HFFc6 (cell line): ENCODE measurements around the gene CCSER1. TPM values are rescaled to one million over a fixed set of nuclear protein-coding genes. Genes with fewer than 3 reads are reported as not detected.

ENCODE experiments used
- DNase-seq: peaks from one replicate; pipeline ENCODE4 v3.0.0-alpha.2; 2018
- H3K27ac Mint-ChIP-seq: 2 replicates; pipeline ENCODE4 v1.8.0; 2020; ENCODE audit warnings: mild to moderate bottlenecking, mixed read lengths
- H3K27me3 Mint-ChIP-seq: 2 replicates; pipeline ENCODE4 v1.8.0; 2021; ENCODE audit warnings: mild to moderate bottlenecking, moderate library complexity, mixed read lengths; ENCODE audit not compliant: insufficient read depth
- H3K36me3 Mint-ChIP-seq: 2 replicates; pipeline ENCODE4 v1.8.0; 2021; ENCODE audit warnings: low read depth, mixed read lengths
- H3K4me1 Mint-ChIP-seq: 2 replicates; pipeline ENCODE4 v1.8.0; 2020; ENCODE audit warnings: low read depth, mixed read lengths
- H3K4me3 Mint-ChIP-seq: 2 replicates; pipeline ENCODE4 v1.8.0; 2020; ENCODE audit warnings: mild to moderate bottlenecking, moderate library complexity, mixed read lengths
- H3K9me3 Mint-ChIP-seq: 2 replicates; pipeline ENCODE4 v1.8.0; 2020; ENCODE audit warnings: mild to moderate bottlenecking, mixed read lengths
- total RNA-seq, 6 experiments: library from RNA; stranded (reverse); fragmentation: NEBNext Ultra II Directional; extraction: Animal tissue kit (Norgen Biotek cat#: 25700); gene quantifications; 2 replicates in 1 of 6; 3 replicates in 5 of 6; pipeline ENCODE4 v1.2.3, GENCODE V29; 2021
- TF ChIP-seq, protein P1 (sequence below): fragments of 200-600 bp; sonication (generic); IDR thresholded peaks from 2 replicates; pipeline ENCODE4 v1.5.0; 2021; ENCODE audit warnings: antibody characterized with exemption, mild to moderate bottlenecking

Gene CCSER1
- total RNA-seq, 6 experiments from 2014 or later: not detected

DNA sequence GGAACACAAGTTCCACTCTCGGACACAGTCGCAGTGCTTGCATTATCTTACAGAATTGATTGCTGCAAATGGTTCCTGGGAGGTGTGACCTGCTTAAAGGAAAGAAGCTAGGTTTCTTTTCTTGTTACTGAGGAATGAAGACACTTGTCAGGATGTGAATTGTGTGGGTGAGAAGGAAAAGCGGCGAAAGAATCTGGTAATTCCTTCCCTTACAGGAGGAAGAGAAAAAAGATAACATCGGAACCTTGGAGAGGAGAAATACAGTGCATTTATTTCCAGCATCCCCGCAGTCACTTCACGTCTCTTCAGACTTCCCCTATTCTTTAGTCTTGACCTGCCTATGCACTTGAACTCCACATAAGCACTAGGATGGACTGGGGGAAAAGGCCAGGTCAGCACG lies 389 bp upstream of the CCSER1 start:
- Mint-ChIP-seq H3K4me1 (no peaks in the 10 kb centered on the region), H3K9me3 (peaks cover 13% of the 10 kb centered on the region), H3K27ac (no peak overlapping the region), H3K36me3 (no peaks in the 10 kb centered on the region), H3K4me3 (no peak overlapping the region), H3K27me3 (peaks cover 2% of the 10 kb centered on the region; the same call in 1 of the 2 replicates)
- TF ChIP-seq, protein P1, sequence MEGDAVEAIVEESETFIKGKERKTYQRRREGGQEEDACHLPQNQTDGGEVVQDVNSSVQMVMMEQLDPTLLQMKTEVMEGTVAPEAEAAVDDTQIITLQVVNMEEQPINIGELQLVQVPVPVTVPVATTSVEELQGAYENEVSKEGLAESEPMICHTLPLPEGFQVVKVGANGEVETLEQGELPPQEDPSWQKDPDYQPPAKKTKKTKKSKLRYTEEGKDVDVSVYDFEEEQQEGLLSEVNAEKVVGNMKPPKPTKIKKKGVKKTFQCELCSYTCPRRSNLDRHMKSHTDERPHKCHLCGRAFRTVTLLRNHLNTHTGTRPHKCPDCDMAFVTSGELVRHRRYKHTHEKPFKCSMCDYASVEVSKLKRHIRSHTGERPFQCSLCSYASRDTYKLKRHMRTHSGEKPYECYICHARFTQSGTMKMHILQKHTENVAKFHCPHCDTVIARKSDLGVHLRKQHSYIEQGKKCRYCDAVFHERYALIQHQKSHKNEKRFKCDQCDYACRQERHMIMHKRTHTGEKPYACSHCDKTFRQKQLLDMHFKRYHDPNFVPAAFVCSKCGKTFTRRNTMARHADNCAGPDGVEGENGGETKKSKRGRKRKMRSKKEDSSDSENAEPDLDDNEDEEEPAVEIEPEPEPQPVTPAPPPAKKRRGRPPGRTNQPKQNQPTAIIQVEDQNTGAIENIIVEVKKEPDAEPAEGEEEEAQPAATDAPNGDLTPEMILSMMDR: no peak
- no peak for DNase-seq

DNA sequence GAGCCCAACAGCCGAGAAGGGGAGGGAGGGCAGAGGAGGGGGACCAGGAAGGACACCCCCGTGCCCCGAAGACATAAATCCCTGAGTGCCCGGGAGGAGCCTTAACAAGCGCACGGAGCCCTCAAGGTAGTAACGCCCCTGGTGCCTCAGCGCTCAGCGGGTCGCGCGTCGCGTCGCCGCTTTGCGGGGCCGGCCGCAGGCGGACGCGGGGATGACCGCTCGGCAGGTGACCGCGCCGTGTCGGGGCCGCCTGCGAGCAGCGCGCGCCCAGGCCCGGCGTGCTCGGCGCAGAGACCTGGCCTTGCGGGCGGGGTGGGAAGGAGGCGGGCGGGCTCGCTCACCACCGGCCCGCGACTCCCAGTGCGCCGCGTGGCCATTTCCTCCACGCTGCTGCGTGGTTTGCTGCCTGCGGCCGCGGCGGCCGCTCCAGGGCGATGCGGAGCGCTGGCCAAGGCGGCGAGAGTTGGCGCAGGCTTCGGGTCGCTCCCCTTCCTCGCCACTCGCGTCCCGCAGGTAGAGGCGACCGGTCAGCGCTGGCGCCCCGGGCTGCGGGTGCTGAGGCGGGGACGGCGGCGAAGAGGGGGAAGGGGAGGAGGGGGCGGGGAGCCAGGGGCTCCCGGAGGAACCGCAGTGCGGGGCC lies 632 bp downstream of the CCSER1 start:
- H3K4me1 Mint-ChIP-seq: no peaks in the 10 kb centered on the region
- TF ChIP-seq, protein P1: no peak
- H3K27me3 Mint-ChIP-seq: peaks cover 2% of the 10 kb centered on the region; the same call in 1 of the 2 replicates
- H3K27ac Mint-ChIP-seq: no peak overlapping the region
- H3K4me3 Mint-ChIP-seq: no peak overlapping the region
- no peaks in the 10 kb centered on the region for H3K36me3 Mint-ChIP-seq
- no peak for DNase-seq
- peaks cover 13% of the 10 kb centered on the region for H3K9me3 Mint-ChIP-seq

DNA sequence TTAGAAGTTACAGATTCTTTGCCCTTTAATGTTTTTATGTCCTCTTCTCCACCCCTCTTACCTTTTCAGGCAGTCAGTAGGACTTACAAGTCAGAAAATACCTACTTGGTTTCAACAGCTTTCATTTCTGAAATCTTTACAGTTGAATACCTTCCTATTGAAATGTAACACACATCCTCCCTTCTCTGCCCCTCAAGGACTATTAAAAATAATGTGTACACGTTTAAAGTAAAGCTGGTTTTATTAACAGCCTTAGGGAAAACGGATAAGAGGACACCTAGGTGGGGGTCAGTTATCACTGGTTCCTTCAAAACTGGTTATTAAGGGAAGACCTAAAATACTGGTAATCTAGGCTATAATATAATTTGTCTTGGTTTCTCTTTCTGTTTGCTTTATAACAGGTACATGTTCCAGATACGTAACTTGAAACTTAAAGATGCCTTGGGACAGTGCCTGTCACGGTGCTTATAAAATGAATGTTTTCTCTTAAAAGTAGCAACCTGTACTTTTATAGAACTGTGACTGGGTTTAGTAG lies 1.8 kb downstream of the CCSER1 start:
- no peak for DNase-seq
- Mint-ChIP-seq H3K4me3 (no peak overlapping the region), H3K36me3 (no peaks in the 10 kb centered on the region), H3K27ac (no peak overlapping the region), H3K27me3 (peaks cover 2% of the 10 kb centered on the region; the same call in 1 of the 2 replicates), H3K9me3 (peaks cover 13% of the 10 kb centered on the region), H3K4me1 (no peaks in the 10 kb centered on the region)
- TF ChIP-seq, protein P1: no peak

DNA sequence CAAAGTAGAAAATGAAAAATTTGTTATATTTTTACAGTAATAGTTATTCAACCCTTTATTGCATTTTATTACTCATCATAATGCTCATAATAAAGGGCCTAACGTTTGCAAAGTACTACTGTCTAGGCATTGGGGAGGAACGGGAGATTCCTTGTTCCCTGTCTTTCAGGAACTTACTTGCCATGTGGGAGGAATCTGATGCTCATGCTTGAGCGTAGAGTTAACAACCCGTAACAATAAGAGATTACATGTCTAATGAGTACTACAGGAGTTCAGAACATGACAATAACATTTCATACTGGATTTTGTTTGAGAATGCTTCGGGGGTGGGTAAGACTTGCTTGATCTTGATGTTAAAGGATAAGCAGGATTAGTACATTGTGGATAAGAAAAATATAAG lies 2.9 kb downstream of the CCSER1 start:
- Mint-ChIP-seq H3K27me3 (peaks cover 2% of the 10 kb centered on the region; the same call in 1 of the 2 replicates), H3K27ac (no peak overlapping the region), H3K36me3 (no peaks in the 10 kb centered on the region), H3K4me1 (no peaks in the 10 kb centered on the region), H3K9me3 (peaks cover 13% of the 10 kb centered on the region), H3K4me3 (no peak overlapping the region)
- DNase-seq: no peak
- TF ChIP-seq, protein P1: no peak

DNA sequence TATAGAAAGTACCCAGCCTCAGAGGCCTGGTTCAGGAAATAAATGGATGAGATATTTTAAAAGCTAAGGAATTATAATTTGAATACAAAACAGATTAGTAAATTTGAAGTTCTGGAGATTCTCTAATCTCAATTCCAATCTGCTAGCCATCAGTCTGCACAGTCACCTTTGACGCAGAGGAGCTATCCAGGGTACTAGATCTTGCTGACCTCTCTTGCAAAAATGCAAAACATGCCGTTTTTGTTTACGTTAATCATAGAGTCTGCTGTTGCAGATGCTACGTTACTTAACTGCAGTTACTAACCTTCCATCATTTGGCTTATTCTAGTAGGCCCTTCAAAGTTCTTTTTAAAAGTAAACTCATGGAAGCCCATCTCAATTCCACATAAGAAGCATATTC lies 10.4 kb downstream of the CCSER1 start:
- Mint-ChIP-seq H3K9me3 (peaks cover 5% of the 10 kb centered on the region; the same call in 1 of the 2 replicates), H3K27ac (no peak overlapping the region), H3K36me3 (no peaks in the 10 kb centered on the region), H3K4me3 (no peak overlapping the region), H3K27me3 (no peaks in the 10 kb centered on the region), H3K4me1 (no peaks in the 10 kb centered on the region)
- no peak for DNase-seq
- TF ChIP-seq, protein P1: no peak
